NCI-H1048 (cell line): ENCODE results near the gene PHACTR1.

ENCODE experiments used
- DNase-seq: peaks from one replicate; lab custom pipeline; 2025; lab: John Stamatoyannopoulos, UW

PHACTR1 gene

DNA sequence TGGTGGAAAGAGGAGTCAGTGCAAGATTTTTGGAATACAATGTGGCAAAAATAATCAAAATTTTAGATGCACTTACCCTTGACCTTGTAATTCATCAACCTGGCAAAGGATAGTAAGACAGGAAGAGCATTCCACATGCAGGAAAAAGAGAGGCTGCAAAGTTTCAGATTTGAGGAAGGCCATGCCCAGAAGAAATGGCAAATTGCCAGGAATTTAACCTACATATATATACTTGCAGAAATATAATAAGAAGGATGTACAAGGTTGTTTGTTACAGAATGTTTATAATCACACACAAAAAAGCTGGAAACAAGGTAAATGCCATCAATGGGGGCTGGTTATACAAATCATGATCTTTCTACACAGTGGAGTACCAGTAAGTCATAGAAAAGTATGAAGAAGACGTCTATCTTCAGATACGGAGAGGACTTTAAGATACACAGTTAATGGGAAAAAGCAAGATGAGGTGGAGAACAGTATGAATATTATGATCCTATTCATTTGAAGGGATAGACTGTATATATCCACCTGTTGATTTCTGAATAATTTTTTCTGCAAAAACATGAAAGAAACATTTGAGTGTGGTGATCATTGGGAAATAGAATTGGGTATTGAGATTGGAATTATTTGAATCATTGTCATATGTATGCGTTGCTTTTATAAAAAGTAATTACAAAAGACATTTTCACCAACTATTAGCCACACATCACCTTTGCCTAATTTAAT lies 358.0 kb downstream of the PHACTR1 start:
- DNase-seq = no peak

DNA sequence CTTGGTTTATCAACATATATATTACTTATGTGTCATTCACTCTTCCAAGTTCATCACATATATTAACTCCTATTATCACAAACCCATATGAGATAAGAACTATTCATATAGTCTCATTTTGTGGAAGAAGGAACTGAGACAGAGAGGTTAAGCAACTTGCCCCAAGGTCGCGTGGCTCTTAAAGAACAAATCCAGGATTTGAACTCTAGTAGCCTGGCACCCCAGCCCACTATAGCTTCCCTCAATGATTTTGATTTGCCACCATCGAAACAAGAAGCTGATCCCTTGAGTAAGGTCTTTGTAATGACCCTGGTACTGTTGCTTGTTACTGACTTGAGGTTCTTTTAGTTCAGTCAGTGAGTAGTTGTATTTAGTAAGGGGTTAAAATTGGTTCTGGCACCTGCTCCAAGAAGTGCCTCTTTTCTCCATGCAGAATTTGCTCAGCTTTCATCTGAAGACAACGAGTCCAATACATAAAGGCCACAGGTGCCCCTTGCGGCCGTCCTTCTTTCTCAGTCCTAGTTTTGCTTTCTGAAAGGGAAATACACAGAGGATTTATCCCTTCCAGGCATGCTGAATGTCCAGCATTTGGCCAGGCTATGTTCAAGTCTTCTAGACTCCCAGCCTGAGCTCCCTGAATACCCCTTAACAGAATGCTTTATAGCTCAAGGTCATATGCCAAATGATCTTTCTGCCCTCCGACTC lies 358.7 kb downstream of the PHACTR1 start:
- DNase-seq = no peak

DNA sequence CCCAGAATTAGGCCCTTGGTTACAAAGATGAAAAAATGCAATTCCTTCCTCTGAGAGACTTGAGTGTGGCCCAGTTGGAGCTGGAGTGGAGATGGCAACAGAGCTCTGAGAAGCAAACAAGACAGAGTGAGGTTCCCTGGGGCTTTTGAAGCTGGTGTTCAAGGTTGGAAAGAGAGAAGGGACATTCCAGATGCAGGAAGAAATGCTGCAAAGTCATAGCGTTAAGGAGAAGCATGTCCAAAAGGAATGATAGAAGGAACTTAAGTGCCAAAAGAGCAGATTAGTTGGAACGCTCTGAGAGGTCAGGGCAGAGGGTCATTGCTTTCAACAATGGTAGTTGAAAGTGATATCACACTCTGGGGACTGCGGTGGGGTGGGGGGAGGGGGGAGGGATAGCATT lies 360.0 kb downstream of the PHACTR1 start:
- DNase-seq = no peak

DNA sequence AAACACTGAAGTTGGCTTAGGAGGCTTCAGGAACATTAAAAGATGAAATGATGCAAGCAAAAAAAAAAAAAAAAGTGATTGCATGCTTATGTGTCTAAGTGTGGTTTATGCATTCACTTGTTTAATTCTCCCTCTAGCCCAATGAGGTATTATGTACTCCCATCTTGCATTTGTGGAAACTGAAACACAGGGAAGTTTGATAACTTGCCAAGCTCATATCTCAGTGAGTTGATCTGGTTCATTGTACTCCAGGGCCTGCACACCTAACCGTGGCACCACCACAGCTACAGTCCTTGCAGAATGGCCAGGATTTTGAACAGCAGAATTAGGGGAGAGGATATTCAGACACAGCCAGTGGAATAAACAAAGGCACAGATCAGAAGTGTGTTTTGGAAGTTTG lies 360.6 kb downstream of the PHACTR1 start:
- no peak for DNase-seq

DNA sequence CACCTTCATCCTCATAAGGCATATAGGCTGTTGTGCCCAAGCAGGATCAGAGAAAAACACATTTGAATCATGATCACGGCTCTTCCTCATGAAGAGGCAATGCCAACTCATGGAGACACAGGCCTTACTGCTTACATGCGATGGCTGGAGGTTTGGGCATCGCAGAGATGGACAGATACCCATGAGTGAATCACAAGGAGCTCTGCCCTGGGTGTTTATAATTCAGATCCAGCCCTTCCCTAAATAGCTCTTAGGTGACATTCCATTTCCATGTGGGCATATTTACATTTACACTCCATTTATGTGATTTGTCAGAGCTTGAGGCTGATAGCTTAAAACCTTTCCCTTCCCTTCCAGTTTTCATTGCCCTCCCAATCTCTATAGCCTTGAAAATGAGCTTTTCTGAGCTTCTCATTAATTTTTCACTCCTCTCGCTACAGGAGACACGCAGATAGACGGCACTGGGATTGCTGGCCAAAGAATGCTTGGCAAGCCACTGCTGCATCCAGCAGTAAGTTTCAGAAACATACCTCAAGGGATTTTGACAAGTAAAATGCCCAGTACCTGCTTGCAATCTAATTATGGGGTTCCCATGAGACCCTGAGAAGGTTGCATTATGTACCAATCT lies 362.6 kb downstream of the PHACTR1 start:
- no peak for DNase-seq

DNA sequence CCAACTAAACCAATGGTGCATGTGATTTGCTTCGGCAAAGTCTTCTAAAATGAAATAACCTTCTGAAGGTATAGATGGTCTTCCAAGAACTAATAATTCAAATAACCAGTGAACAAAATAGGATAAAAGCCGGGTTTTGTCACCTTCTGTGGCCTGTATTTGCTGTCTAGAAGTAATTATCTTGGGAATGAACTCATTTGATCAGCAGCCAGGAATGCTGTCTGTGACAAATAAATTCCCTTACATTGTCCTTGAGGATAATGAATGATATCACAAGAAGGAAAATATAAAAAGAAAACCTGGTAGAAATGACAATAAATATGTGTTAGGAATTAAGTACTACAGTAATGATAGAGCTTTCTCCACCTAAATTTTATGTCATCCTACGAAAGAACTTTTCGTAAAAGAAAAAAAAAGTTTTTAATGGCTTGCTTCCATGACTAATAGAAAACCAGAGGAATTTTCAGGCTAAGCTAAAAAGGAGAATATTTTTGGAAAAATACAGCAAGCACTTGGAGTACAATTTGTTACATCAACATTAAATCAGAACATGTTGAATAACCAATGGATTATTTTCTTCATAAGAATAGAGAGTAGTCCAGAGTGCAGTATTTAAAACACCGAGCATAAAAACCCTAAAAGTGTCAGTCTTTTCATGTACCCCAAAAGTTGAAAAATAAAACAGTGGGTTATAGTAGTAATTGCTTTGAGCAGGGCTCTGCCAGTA lies 364.1 kb downstream of the PHACTR1 start:
- no peak for DNase-seq

DNA sequence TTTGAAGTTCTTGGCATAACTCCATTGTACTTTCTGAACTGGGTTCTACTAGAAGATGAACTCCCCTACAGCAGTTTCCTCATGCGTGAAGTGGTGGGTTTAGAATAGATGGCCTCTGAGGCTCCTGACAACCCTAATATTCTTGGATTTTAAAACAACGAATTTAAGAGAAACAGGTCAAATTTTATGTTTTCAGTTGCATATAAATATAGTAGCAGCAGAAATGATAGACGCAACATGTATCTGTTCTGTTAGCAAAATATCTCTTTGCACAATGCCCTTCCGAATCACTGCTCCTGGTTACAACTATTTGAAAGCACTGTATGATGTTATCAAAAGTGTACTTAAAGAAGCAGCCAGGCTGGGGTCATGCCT lies 364.6 kb downstream of the PHACTR1 start:
- no peak for DNase-seq

DNA sequence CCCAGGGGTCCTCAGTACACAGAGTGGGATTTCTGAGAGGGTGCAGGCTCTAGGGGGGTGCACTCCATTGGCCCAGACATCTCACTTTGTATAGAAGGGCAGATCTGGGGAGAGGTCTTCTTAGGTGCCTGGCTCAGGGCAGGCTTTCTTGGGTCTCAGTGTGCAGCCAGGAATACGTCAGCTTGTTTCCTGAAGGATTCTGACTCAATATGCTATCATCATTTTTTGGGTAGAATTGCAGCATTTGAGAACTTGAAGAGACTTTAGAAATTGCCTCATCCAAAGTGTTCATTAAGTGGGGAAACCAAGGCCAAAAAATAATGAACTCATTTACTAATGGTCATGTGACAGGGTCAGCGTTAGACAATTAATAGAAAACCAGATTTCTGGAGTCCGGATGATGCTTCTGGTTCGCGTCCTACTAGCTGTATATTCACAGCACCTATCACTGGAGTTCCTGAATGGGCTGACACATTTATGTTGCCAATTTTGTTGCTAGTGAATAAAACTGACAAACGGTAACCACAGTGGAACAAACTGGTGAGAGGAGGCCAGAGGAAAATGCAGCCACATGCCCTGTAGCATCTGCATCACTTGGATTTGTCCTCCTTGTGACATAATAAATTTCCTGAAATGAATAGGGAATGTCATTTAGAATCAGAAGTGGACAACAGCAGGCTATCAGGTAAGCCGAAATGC lies 372.9 kb downstream of the PHACTR1 start:
- no peak for DNase-seq

DNA sequence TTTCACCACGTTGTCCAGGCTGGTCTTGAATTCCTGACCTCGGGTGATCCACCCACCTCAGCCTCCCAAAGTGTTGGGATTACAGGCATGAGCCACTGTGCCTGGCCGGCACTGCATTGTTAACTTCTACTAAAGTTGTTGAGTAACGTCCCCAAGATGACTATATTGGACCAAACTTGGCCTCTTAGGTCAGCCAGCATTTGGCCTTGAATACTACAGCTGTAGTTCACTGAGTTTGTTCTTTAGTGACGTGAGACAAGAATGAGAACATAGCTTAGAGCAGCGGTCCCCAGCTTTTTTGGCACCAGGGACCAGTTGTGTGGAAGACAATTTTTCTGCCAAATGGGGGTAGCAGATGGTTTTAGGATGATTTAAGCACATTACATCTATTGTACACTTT lies 374.6 kb downstream of the PHACTR1 start:
- no peak for DNase-seq

DNA sequence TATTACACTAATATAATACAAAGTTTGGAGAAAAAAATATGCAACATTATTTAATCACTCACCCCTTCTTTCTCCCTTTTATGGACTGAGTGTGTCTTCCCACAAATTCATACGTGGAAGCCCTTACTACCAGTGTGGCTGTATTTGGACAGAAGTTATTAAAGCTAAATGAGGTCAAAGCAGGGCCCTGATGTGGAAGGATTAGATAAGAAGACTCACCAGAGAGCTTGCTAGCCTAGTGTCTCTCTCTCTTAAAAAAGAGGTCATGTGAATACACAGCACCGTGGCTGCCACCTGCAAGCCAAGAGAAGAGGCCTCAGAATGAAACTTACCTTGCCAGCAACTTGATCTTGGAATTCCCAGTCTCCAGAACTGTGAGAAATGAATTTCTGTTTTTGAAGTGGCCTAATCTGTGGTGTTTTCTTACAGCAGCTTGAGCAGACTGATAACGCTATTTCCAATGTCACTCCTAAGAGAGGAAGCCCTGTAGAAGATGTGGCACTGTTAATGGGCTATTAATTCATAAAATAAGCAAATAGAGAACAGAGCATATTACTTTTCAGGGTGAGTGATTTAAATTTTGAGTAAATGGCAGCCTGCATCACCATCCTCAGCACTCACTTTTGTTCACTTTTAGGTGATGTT lies 378.3 kb downstream of the PHACTR1 start:
- no peak for DNase-seq

DNA sequence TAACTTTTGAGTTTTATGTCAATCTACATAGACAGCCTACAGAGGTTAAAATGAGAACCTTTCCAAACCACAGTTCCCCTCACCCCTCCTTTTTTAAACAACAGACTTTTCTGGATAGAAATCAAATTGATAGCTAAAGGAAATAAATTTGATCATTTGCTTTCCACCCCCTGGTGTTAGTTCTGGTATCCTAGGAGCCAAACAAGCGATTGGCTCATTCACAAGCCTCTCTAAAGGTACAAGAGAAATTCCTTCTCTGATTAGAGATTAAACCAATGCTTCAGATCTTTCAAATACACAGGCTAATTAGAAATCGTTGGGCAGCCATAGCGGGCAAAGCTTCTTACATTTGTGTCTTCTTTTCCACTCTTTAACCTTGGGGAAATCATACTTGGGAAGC lies 379.5 kb downstream of the PHACTR1 start:
- DNase-seq = no peak

DNA sequence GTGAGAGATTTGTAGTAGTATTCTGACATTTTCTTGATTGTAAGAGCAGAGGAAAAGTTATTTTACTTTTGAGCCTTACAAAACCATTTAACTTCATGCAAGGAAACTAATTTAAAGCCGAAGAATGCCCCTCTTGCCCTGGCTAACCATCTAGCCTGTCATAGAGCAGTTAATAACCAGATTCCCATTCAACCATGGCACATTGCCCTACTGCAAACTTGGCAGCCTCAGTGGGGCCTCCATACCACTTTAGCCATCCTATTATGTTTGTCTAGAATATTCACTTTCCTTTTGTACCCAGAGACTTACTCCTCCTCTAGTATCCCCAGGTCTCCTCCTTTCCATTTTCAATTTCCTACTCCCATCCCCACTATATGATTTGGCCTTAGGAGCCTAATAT lies 380.9 kb downstream of the PHACTR1 start:
- no peak for DNase-seq

DNA sequence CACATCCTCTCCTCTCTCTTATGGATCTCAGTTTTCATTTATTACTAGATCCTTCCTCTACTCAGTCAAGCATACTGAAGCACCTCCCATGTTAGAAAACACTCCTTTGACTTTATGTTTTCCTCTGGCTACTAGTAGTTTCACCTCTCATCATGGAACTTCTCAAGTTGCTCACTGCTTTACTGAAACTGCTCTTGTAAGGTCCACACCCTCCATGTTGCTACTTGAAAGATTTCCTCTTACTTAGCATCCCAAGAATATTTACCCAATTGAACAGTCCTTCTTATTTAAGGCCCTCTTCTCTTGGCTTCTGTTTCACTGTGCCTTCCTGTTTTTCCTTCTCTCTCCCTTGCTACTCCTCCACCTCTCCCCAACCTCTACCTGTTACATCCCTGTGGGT lies 381.4 kb downstream of the PHACTR1 start:
- DNase-seq = no peak

DNA sequence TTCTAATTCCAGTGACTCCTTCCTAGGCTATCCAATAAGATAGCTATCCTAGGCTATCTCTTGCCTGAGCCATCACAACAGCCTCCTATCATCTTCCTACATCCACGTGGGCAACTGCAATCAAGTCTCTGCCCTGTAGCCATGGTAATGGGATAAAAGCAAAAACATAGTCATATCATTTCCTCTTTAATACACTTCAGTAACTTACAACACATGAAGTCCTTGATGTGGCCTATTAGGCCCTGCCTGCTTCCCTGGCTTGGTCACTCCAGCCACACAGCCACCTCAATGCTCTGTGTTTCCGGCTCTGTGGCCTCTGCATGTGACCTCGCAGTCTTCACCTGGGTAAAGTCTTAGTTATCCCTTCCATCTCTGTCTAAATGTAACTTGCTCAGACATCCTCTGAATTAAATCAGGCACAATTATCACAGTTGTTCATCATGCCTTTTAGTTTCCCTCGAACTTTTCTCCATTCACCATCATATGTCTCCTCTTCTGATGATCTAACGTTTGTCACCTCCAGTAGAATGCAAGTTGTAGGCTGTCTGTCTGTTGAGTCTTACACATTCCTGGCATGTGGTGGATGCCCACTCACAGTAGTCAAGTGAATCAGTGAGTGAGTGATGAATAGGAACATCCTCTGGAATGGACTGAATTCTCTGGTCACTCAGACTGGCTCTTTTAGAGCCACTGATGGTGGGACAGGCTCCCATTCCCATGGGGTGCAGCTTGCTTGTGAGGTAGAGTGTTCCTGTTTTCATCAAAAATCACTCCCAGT lies 382.4 kb downstream of the PHACTR1 start:
- no peak for DNase-seq

DNA sequence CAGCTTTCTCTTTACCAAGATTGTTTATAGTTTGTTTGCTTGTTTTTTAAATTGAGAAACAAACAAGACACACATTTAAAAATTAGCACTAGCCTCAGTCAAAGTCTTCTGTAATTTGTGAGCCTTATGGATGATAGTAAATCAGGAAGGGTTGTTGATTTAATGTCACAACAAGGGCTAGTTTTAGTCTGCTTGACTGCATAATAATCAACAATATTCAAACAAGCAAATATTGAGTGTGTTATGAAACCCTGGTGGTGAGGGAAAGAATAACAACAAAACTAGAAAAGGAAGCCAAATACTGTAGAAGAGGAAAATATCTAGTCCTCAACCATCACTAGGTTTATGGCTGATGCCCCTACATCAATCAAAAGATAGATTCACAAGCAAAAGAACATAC lies 383.2 kb downstream of the PHACTR1 start:
- DNase-seq = no peak

DNA sequence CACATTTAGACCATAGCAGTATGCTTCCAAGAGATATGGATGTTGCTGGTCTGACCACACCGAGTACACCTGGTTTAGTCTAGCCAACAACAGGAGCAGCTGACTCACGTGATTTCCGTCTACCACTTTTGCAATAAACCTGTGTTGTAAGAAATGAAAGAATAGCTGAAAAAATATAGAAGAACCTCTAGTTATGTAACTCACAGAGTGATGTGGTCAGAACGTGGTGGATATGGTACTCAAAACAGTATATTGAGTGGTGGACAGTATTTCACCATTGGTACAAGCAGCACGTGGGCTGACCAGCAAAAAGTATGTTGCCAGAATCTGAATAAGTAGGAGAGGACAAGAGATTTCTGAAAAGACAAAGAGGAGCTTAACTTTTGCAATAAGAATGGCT lies 384.8 kb downstream of the PHACTR1 start:
- no peak for DNase-seq

DNA sequence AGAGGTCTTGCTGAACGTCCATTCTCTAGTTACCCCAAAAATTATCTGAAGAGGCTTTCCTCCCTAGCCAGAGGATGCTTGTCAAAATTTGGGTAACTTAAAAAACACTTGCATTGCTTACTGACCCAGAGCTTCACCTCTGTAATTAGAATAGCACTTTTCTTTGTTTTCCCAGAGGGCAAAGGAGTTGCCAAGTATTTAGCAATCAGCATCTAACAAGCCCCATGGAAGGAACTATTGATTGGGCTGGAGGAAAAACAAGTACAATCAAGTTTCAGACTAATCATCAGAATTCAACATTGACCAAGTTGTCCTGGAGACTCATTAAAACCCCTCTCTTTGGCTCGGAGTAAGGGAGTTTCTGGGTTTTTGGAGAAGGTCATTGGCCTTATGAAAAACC lies 385.4 kb downstream of the PHACTR1 start:
- no peak for DNase-seq

DNA sequence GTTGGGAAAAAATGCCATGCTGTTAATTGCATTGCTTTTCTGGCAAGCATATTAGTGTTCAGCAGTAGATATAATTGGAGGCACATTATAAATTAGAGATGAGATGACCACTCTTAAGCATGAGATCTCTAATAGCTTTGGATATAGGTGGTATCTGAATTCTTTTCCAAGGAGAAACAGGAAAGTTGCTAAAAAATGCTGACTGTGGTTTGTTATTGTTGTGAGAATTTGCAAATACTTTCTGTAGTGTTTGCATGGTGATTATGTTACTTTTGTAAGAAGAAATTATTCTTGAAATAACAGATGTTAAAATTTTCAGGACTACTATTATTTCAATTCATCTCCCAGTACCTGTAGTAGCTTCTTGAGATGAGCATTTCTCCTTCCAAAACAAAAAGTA lies 386.6 kb downstream of the PHACTR1 start:
- no peak for DNase-seq

DNA sequence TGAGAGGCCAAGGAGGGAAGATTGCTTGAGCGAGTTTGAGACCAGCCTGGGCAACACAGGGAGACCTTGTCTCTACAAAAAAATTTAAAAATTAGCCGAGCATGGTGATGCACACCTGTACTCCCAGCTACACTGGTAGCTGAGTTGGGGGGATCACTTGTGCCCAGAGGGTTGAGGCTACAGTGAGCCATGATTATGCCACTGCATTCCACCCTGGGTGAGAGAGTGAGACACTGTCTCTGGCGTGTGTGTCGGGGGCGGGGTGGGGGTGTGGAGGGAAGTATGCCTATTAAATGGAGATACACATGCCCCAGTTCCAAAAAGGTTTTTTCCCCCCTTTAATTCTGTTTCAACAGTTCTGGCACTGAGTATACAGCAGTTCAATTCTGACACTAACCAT lies 388.6 kb downstream of the PHACTR1 start:
- DNase-seq = no peak

DNA sequence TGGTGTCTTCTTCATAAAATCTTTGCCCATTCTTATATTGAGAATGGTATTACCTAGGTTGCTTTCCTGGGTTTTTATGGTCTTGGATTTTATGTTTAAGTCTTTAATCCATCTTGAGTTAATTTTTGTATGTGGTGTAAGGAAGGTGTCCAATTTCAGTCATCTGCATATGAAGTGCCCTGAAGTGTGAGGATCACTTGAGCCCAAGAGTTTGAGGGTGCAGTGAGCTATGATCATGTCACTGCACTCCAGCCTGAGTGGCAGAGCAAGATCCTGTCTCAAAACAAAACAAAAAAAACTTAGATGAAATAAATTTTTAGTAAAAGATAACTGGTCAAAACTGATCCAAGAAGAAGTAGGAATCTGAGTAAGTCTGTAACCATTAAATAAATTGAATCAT lies 396.4 kb downstream of the PHACTR1 start:
- no peak for DNase-seq

DNA sequence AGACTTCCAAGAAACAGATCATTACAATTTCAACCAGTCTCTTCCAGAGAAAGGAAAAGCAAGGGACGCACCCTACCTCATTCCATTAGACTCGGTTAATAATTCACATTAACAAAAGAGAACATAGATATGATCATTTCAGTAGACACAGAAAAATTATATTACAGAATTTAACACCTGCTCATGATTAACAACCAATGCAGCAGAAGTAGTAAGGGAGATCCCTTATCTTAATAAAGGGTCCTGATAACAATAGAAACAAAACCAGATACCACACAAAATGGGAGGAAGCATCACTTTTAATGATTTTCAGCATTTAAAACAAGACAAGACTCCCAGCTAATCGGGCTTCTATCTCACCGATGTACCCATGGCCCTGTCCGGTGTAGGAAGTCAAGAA lies 396.8 kb downstream of the PHACTR1 start:
- no peak for DNase-seq
